RPMI8226 (cell line): ENCODE measurements around the gene PHF2.
"Not testable (repeated sequence)": the region's sequence is repeated elsewhere in the genome, so short reads cannot be mapped to it uniquely, and the experiment has no call there.

Experiments
- DNase-seq: peaks from one replicate; pipeline ENCODE4 v3.0.0-alpha.2; 2015

PHF2 gene

GRCh38 chr9:93669116-93669957 is 93.0 kb downstream of the PHF2 start:
- DNase-seq: no peak

- no peak for DNase-seq
These were observed 93.5 kb downstream of the PHF2 start for GRCh38 chr9:93669958-93670207.

- no peak for DNase-seq
These were observed 94.0 kb downstream of the PHF2 start for GRCh38 chr9:93670208-93671019.

- DNase-seq: no peak
These were observed 94.6 kb downstream of the PHF2 start for GRCh38 chr9:93671020-93671338.

- DNase-seq: not testable (repeated sequence)
These were observed 96.1 kb downstream of the PHF2 start for GRCh38 chr9:93672330-93673020.

- no peak for DNase-seq
These were observed 96.8 kb downstream of the PHF2 start for GRCh38 chr9:93673021-93673838.

- no peak for DNase-seq
These were observed 97.5 kb downstream of the PHF2 start for GRCh38 chr9:93673839-93674334.

GRCh38 chr9:93674580-93675335 is 98.4 kb downstream of the PHF2 start:
- DNase-seq: no peak

- DNase-seq: no peak
These were observed 99.2 kb downstream of the PHF2 start for GRCh38 chr9:93675336-93676150.

- no peak for DNase-seq
These were observed 100.1 kb downstream of the PHF2 start for GRCh38 chr9:93676310-93677047.

GRCh38 chr9:93677048-93677571 is 100.7 kb downstream of the PHF2 start:
- DNase-seq: no peak

- no peak for DNase-seq
These were observed 101.3 kb downstream of the PHF2 start for GRCh38 chr9:93677641-93678136.

- DNase-seq: no peak
These were observed 102.0 kb downstream of the PHF2 start for GRCh38 chr9:93678199-93679019.

- DNase-seq: no peak
These were observed 103.4 kb downstream of the PHF2 start for GRCh38 chr9:93679536-93680442.

- DNase-seq: no peak
These were observed 104.3 kb downstream of the PHF2 start for GRCh38 chr9:93680443-93681268.

GRCh38 chr9:93681269-93682154 is 105.1 kb downstream of the PHF2 start:
- DNase-seq: no peak
